ENCODE measurements around the gene PPP2R5E.

DNA sequence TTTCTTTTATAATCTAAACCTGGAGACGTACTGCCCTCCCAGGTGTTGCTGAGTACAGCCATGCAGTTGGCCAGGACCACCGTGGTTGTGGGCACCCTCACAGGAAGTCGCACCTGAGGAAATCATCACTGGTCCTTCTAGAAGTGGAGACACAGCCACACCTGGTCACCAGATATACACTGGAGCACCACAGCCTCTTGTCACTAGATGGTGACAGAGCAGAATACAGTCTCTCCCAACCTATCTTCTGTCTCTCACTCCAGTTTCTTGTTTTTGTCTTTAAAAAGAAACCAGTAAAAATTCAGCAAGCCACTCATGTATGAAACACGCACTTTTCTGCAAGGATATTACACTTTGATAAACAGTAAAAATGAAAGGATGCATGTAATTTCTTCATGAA lies 181.4 kb downstream of the PPP2R5E start:
- TF ChIP-seq POLR2AphosphoS5 (IDR thresholded peaks at IDR 0.05; ENCODE audit: borderline replicate concordance, low read depth, low read length) (no peak), EZH2 (IDR thresholded peaks at IDR 0.05) (no peak), FOXP2 (optimal IDR thresholded peaks at IDR 0.05; ENCODE audit: control extremely low read depth, extremely low read length, insufficient read depth) (no peak)
